Bronchial epithelial cell (primary cell): Measurements from ENCODE around the gene RXFP1. TPM values are rescaled to one million over a fixed set of nuclear protein-coding genes. Genes with fewer than 3 reads are reported as not detected.

Experiments
- DNase-seq: peaks from one replicate; pipeline ENCODE4 v3.0.0-alpha.2; 2010; ENCODE audit warnings: low read depth
- FAIRE-seq: peaks from 2 replicates; lab custom pipeline; 2011; peaks lifted over from hg19 to GRCh38; lab: Jason Lieb, UNC
- H3K27me3 ChIP-seq: 2 replicates; pipeline ENCODE4 v1.5.1; 2011; ENCODE audit warnings: low read length; ENCODE audit not compliant: control insufficient read depth, insufficient read depth
- H3K36me3 ChIP-seq: 2 replicates; pipeline ENCODE4 v1.5.1; 2011; ENCODE audit warnings: low read length; ENCODE audit not compliant: control insufficient read depth, insufficient read depth
- H3K4me3 ChIP-seq: 2 replicates; pipeline ENCODE4 v1.5.1; 2011; ENCODE audit warnings: mild to moderate bottlenecking, low read depth, low read length, control low read depth
- total RNA-seq: library from RNA; depleted of rRNA; stranded (reverse); fragments of >200 nt; gene quantifications from 2 replicates; pipeline ENCODE4 v1.2.1, GENCODE V29; 2014
- TF ChIP-seq, protein P1 (sequence below): IDR thresholded peaks from 2 replicates; pipeline ENCODE4 v1.5.1; 2011; ENCODE audit warnings: mild to moderate bottlenecking, moderate library complexity, low read length, control low read depth, inconsistent platforms; ENCODE audit not compliant: insufficient read depth, severe bottlenecking

Gene RXFP1
- total RNA-seq, 1 donor from 2014 or later, result under 0.01 TPM

DNA sequence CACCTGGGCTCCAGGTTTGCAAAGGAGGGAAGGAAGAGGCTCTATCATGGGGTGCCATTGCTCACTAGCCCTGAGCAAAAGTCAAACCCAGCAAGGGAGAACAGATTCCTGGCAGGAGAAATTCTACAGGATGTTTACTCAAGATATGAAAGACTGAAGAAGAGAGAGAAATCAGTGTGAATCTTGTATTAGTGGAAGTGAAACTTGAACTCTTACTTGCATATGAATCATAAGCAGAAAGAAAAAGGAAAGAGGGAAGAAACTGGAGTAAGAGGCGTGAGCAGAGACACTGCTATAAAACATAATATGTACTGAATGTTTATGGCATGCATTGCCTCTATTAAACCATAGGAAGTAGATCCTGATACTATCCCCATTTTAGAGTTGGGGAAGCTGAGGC lies 89.1 kb downstream of the RXFP1 start:
- TF ChIP-seq, protein P1, sequence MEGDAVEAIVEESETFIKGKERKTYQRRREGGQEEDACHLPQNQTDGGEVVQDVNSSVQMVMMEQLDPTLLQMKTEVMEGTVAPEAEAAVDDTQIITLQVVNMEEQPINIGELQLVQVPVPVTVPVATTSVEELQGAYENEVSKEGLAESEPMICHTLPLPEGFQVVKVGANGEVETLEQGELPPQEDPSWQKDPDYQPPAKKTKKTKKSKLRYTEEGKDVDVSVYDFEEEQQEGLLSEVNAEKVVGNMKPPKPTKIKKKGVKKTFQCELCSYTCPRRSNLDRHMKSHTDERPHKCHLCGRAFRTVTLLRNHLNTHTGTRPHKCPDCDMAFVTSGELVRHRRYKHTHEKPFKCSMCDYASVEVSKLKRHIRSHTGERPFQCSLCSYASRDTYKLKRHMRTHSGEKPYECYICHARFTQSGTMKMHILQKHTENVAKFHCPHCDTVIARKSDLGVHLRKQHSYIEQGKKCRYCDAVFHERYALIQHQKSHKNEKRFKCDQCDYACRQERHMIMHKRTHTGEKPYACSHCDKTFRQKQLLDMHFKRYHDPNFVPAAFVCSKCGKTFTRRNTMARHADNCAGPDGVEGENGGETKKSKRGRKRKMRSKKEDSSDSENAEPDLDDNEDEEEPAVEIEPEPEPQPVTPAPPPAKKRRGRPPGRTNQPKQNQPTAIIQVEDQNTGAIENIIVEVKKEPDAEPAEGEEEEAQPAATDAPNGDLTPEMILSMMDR, result no peak
- Histone ChIP-seq H3K27me3 (no peaks in the 10 kb centered on the region), H3K4me3 (no peak overlapping the region), H3K36me3 (no peaks in the 10 kb centered on the region)
- no peak for FAIRE-seq
- DNase-seq, result peak; percentile 82

GRCh38 chr4:158613046-158613445 lies 91.4 kb downstream of the RXFP1 start:
- Histone ChIP-seq H3K27me3 (no peaks in the 10 kb centered on the region), H3K36me3 (no peaks in the 10 kb centered on the region), H3K4me3 (no peak overlapping the region)
- FAIRE-seq, result no peak
- TF ChIP-seq, protein P1, result no peak
- no peak for DNase-seq

- Histone ChIP-seq H3K36me3 (no peaks in the 10 kb centered on the region), H3K27me3 (no peaks in the 10 kb centered on the region), H3K4me3 (no peak overlapping the region)
- no peak for FAIRE-seq
- no peak for DNase-seq
- TF ChIP-seq, protein P1, result no peak
Measured at GRCh38 chr4:158617956-158618355, 96.3 kb downstream of the RXFP1 start.

GRCh38 chr4:158621729-158622128 lies 100.0 kb downstream of the RXFP1 start:
- FAIRE-seq, result no peak
- H3K36me3 ChIP-seq, result no peaks in the 10 kb centered on the region
- H3K27me3 ChIP-seq, result no peaks in the 10 kb centered on the region
- TF ChIP-seq, protein P1, result no peak
- DNase-seq, result peak; percentile 79
- H3K4me3 ChIP-seq, result no peak overlapping the region

DNA sequence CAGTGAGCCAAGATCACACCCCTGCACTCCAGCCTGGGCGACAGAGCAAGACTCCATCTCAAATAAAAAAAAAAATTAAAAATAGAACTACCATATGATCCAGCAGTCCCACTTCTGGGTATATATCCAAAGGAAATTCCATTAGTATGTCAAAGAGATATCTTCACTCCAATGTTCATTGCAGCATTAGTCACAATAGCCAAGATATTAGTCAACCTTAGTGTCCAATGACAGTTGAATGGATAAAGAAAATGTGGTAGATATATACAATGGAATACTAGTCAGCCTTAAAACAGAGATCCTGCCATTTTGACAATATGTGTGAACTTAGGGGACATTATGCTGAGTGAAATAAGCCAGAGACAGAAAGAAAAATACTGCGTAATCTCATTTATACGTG lies 100.6 kb downstream of the RXFP1 start:
- Histone ChIP-seq H3K4me3 (no peak overlapping the region), H3K36me3 (no peaks in the 10 kb centered on the region), H3K27me3 (no peaks in the 10 kb centered on the region)
- no peak for FAIRE-seq
- TF ChIP-seq, protein P1, result no peak
- peak; percentile 69 for DNase-seq

DNA sequence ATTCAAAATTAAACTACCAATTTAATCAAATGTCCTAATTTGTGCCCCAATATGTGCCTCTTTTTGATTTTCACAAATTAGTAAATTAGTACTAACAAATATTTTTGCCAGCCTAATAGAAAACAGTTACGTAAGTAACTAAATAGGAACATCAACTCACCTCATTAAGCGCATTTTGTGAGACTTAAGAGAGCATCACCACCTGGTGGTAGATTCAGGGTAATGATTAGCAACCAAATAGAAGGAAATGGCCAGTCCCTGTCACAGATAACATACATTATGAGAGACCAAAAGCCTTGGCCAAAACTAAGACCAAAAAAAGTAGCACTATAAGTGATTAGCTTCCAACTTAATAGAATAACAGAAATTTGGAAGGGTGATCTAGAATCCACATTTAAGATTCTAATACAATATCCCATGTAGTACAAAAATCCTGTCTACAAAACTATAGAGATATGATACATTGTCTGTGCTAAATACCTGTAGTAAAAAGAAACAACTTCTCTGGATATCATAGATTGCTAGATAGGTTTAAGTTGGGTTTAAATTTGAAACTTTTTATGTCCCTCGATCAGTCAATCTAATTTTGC lies 103.3 kb downstream of the RXFP1 start:
- DNase-seq (peak; percentile 71), FAIRE-seq (no peak)
- TF ChIP-seq, protein P1, result peak; percentile 58
- no peak overlapping the region for H3K4me3 ChIP-seq
- H3K27me3 ChIP-seq, result no peaks in the 10 kb centered on the region
- no peaks in the 10 kb centered on the region for H3K36me3 ChIP-seq
